ENCODE measurements around the gene DPH7.
A peak's percentile ranks its signal among the peaks of the same experiment; 100 is the strongest.
"Not testable (repeated sequence)": the region's sequence is repeated elsewhere in the genome, so short reads cannot be mapped to it uniquely, and the experiment has no call there.

DPH7 gene

DNA sequence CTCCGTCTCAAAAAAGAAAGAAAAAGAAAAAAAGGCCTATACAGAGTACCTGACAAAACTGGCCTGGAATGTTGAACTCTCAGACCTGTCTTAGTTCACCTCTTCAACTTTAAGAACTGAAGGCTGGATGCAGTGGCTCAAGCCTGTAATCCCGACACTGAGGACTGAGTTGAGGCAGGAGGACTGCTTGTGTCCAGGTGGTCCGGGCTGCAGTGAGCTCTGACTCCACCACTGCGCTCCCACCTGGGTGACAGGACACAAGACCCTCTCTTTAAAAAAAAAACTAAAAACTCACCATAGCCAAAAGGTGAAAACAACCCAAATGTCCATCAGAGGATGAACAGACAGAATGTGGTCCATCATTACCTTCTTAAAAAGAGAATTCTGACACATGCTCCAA lies 20.6 kb downstream of the DPH7 start:
- Histone ChIP-seq H3K27me3 (ENCODE audit: insufficient read depth, low read length) (no peaks in the 10 kb centered on the region), H3K4me3 (ENCODE audit: low read depth, low read length) (no peak overlapping the region), H3K36me3 (ENCODE audit: insufficient read depth, low read length) (peaks cover 6% of the 10 kb centered on the region; the same call in 1 of the 2 replicates), H3K27ac (ENCODE audit: low read depth, low read length) (no peak overlapping the region), H3K4me1 (ENCODE audit: control insufficient read depth, insufficient read depth, low read length, unreplicated experiment) (no peaks in the 10 kb centered on the region), H3K79me2 (ENCODE audit: control insufficient read depth, insufficient read depth, low read length, unreplicated experiment) (no peaks in the 10 kb centered on the region), H2AFZ (ENCODE audit: low read length, unreplicated experiment) (no peak overlapping the region)

DNA sequence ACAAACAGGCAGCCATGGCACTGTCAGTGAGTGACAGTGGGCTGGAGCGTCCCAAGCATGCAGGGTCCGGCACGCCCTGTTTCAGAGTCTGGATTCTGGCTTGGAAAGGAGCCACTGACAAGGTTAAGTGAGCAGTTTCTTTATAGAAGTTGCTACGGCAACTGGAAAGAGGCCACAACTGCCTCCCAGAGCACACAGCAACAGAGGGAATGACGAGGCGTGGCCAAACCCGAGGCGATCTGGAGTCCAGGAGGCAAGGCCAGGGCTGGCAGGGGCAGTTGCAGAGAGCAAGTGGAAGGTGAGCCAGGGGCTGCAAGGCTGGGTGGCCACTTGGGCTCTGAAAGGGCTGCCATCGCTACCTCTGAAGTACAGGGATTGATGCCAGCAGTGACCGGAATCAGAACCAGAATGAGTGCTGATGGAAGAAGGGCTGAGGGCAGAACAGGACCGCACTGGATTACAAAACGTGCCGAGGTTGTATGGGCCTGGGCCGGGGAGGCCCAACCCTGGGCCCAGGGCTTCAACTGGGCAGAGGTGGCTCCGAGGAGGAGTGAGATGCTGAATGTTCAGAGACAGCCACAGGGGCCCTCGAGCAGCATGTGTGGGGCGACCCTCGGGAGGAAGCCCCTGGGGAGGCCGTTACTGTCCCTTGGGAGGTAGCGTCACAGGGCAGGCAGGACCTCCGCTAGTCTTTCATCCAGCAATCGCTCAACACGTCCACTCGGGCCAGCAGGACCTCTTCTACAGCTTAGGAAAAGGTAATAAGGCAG lies 22.5 kb downstream of the DPH7 start:
- Histone ChIP-seq H3K4me3 (ENCODE audit: low read depth, low read length) (no peak overlapping the region), H3K27me3 (ENCODE audit: insufficient read depth, low read length) (no peaks in the 10 kb centered on the region), H3K4me1 (ENCODE audit: control insufficient read depth, insufficient read depth, low read length, unreplicated experiment) (peaks cover 5% of the 10 kb centered on the region), H3K79me2 (ENCODE audit: control insufficient read depth, insufficient read depth, low read length, unreplicated experiment) (peaks cover 7% of the 10 kb centered on the region), H3K36me3 (ENCODE audit: insufficient read depth, low read length) (peaks cover 6% of the 10 kb centered on the region; the same call in 1 of the 2 replicates), H3K27ac (ENCODE audit: low read depth, low read length) (no peak overlapping the region), H2AFZ (ENCODE audit: low read length, unreplicated experiment) (no peak overlapping the region)

DNA sequence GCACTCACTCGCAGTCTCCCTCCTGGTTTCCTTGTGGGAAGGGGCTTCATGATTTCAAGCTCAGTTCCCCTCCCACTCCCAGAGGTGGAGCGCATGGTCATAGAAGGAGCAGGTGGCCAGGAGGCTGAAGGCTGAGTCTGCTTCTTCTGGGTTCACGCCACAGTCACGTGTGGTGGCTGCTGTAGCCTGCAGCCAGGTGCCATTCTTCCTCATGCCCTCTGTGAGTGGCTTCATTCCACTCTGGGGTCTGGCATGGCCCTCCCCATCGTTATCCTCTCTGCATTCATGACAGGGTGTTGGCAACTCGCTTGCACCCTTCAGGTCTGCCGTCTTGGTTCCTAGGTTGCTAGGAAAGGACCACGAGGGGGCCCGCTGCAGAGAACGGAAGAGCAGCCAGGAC lies 23.5 kb downstream of the DPH7 start:
- Histone ChIP-seq H3K36me3 (ENCODE audit: insufficient read depth, low read length) (peaks cover 6% of the 10 kb centered on the region; the same call in 1 of the 2 replicates), H3K27me3 (ENCODE audit: insufficient read depth, low read length) (no peaks in the 10 kb centered on the region), H2AFZ (ENCODE audit: low read length, unreplicated experiment) (no peak overlapping the region), H3K4me1 (ENCODE audit: control insufficient read depth, insufficient read depth, low read length, unreplicated experiment) (peaks cover 5% of the 10 kb centered on the region), H3K27ac (ENCODE audit: low read depth, low read length) (no peak overlapping the region), H3K4me3 (ENCODE audit: low read depth, low read length) (no peak overlapping the region), H3K79me2 (ENCODE audit: control insufficient read depth, insufficient read depth, low read length, unreplicated experiment) (peaks cover 7% of the 10 kb centered on the region)

DNA sequence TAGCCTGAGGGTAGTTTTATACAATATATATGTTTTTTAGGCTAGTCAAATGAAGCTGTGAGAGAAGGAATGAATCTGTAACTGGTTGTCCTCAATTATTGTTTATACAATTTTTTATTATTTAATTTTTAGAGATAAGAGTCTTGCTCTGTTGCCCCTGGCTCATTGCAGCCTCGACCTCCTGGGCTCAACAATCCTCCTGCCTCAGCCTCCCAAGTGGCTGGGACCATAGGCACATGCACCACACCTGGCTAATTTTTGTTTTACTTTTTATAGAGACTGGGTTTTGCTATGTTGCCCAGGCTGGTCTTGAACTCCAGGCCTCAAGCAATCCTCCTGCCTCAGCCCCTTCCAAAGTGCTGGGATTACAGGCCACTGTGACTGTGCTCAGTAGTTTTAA lies 24.4 kb downstream of the DPH7 start:
- Histone ChIP-seq H3K36me3 (ENCODE audit: insufficient read depth, low read length) (peaks cover 6% of the 10 kb centered on the region; the same call in 1 of the 2 replicates), H3K4me1 (ENCODE audit: control insufficient read depth, insufficient read depth, low read length, unreplicated experiment) (peaks cover 5% of the 10 kb centered on the region), H3K27ac (ENCODE audit: low read depth, low read length) (no peak overlapping the region), H3K4me3 (ENCODE audit: low read depth, low read length) (no peak overlapping the region), H3K27me3 (ENCODE audit: insufficient read depth, low read length) (no peaks in the 10 kb centered on the region), H3K79me2 (ENCODE audit: control insufficient read depth, insufficient read depth, low read length, unreplicated experiment) (peaks cover 7% of the 10 kb centered on the region), H2AFZ (ENCODE audit: low read length, unreplicated experiment) (no peak overlapping the region)

- H3K27ac ChIP-seq (ENCODE audit: low read depth, low read length); H3K4me1 ChIP-seq (ENCODE audit: control insufficient read depth, insufficient read depth, low read length, unreplicated experiment); H2AFZ ChIP-seq (ENCODE audit: low read length, unreplicated experiment); H3K27me3 ChIP-seq (ENCODE audit: insufficient read depth, low read length); H3K79me2 ChIP-seq (ENCODE audit: control insufficient read depth, insufficient read depth, low read length, unreplicated experiment); H3K36me3 ChIP-seq (ENCODE audit: insufficient read depth, low read length); H3K4me3 ChIP-seq (ENCODE audit: low read depth, low read length): not testable (repeated sequence)
Measured at GRCh38 chr9:137553654-137554053, 25.1 kb downstream of the DPH7 start.

GRCh38 chr9:137552022-137552768 lies 26.5 kb downstream of the DPH7 start:
- peak overlapping the region; percentile 86 for H3K4me3 ChIP-seq (ENCODE audit: low read depth, low read length)
- peaks cover 5% of the 10 kb centered on the region for H3K4me1 ChIP-seq (ENCODE audit: control insufficient read depth, insufficient read depth, low read length, unreplicated experiment)
- peaks cover 7% of the 10 kb centered on the region for H3K79me2 ChIP-seq (ENCODE audit: control insufficient read depth, insufficient read depth, low read length, unreplicated experiment)
- H2AFZ ChIP-seq (ENCODE audit: low read length, unreplicated experiment): peak overlapping the region; percentile 93
- no peaks in the 10 kb centered on the region for H3K27me3 ChIP-seq (ENCODE audit: insufficient read depth, low read length)
- 0 out of 2 replicates have a peak overlapping the region, but pooled peaks have one; percentile 1 for H3K27ac ChIP-seq (ENCODE audit: low read depth, low read length)
- no peaks in the 10 kb centered on the region for H3K36me3 ChIP-seq (ENCODE audit: insufficient read depth, low read length)

DNA sequence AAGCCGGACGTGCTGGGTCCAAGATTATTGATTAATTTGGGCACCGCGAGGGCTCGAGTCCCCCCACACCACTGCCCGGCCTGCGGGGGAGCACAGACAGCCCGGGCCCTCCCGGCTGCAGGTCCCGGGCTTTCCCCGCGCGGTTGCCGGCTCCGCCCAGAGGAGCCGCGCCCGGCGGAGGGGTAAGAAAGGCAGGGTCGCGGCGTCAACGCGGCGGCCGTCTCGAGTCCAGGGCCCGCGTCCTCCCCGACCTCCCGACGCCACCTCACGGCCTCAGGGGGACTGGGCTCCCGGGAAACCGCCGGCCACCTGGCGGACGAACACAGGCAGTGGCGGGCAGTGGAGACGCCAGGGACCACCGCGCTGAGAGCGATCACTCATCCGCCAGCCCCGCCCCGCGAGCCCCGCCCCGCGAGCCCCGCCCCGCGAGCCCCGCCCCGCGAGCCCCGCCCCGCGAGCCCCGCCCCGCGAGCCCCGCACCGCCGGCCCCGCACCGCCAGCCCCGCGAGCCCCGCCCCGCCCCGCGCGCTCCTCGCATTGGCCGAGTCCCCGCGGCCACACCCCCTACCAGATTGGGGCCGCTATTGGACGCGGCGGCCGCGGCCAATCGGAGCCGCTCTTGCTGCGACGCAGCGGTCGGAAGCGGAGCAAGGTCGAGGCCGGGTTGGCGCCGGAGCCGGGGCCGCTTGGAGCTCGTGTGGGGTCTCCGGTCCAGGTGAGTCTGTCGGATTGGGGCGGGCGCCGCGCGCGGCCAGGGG lies 27.3 kb downstream of the DPH7 start, which contains the start of gene MRPL41:
Gene MRPL41 (plus strand): TSS at position 616 of the 758 bp plus-strand sequence. CDS start 203 bp downstream, outside the sequence.
- Histone ChIP-seq H3K4me3 (ENCODE audit: low read depth, low read length) (peak within 1 kb of the TSS; percentile 86), H3K27me3 (ENCODE audit: insufficient read depth, low read length) (no peaks in the 10 kb centered on the region), H3K27ac (ENCODE audit: low read depth, low read length) (0 out of 2 replicates have a peak within 1 kb of the TSS, but pooled peaks have one; percentile 1), H3K4me1 (ENCODE audit: control insufficient read depth, insufficient read depth, low read length, unreplicated experiment) (peaks cover 5% of the 10 kb centered on the region), H3K79me2 (ENCODE audit: control insufficient read depth, insufficient read depth, low read length, unreplicated experiment) (peaks cover 7% of the 10 kb centered on the region), H2AFZ (ENCODE audit: low read length, unreplicated experiment) (peak within 1 kb of the TSS; percentile 93), H3K36me3 (ENCODE audit: insufficient read depth, low read length) (no peaks in the 10 kb centered on the region)

DNA sequence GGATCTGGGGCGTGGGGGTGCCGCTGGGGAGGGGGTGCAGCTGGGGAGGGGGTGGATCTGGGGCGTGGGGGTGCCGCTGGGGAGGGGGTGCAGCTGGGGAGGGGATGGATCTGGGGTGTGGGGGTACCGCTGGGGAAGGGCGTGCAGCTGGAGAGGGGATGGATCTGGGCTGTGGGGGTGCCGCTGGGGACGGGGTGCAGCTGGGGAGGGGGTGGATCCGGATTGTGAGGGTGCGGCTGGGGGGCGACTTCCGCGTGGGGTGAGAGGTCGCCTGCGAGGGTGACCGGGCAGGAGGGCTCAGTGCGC lies 27.8 kb downstream of the DPH7 start:
- H3K27me3 ChIP-seq (ENCODE audit: insufficient read depth, low read length); H3K4me1 ChIP-seq (ENCODE audit: control insufficient read depth, insufficient read depth, low read length, unreplicated experiment); H3K79me2 ChIP-seq (ENCODE audit: control insufficient read depth, insufficient read depth, low read length, unreplicated experiment); H3K36me3 ChIP-seq (ENCODE audit: insufficient read depth, low read length); H3K27ac ChIP-seq (ENCODE audit: low read depth, low read length): not testable (repeated sequence)
- Histone ChIP-seq H3K4me3 (ENCODE audit: low read depth, low read length) (peak overlapping the region; percentile 84), H2AFZ (ENCODE audit: low read length, unreplicated experiment) (peak overlapping the region; percentile 64)

- peak within 1 kb of the TSS; percentile 84 for H3K4me3 ChIP-seq (ENCODE audit: low read depth, low read length)
- no peak within 1 kb of the TSS for H3K27ac ChIP-seq (ENCODE audit: low read depth, low read length)
- peak within 1 kb of the TSS; percentile 64 for H2AFZ ChIP-seq (ENCODE audit: low read length, unreplicated experiment)
- no peaks in the 10 kb centered on the region for H3K27me3 ChIP-seq (ENCODE audit: insufficient read depth, low read length)
- H3K4me1 ChIP-seq (ENCODE audit: control insufficient read depth, insufficient read depth, low read length, unreplicated experiment): peaks cover 6% of the 10 kb centered on the region
- H3K79me2 ChIP-seq (ENCODE audit: control insufficient read depth, insufficient read depth, low read length, unreplicated experiment): peaks cover 7% of the 10 kb centered on the region
- H3K36me3 ChIP-seq (ENCODE audit: insufficient read depth, low read length): no peaks in the 10 kb centered on the region
Measured at GRCh38 chr9:137550231-137550621, 28.5 kb downstream of the DPH7 start, which contains the start of gene PNPLA7. PNPLA7 (minus strand) TSS chr9:137550402; CDS start chr9:137550197, 205 bp downstream.

- no peak overlapping the region for H3K4me3 ChIP-seq (ENCODE audit: low read depth, low read length)
- H3K27ac ChIP-seq (ENCODE audit: low read depth, low read length): no peak overlapping the region
- H3K27me3 ChIP-seq (ENCODE audit: insufficient read depth, low read length): no peaks in the 10 kb centered on the region
- peaks cover 7% of the 10 kb centered on the region for H3K79me2 ChIP-seq (ENCODE audit: control insufficient read depth, insufficient read depth, low read length, unreplicated experiment)
- H3K4me1 ChIP-seq (ENCODE audit: control insufficient read depth, insufficient read depth, low read length, unreplicated experiment): peaks cover 24% of the 10 kb centered on the region
- no peaks in the 10 kb centered on the region for H3K36me3 ChIP-seq (ENCODE audit: insufficient read depth, low read length)
- H2AFZ ChIP-seq (ENCODE audit: low read length, unreplicated experiment): no peak overlapping the region
Measured at GRCh38 chr9:137547687-137548543, 30.8 kb downstream of the DPH7 start.

All from ACC112 (cell line).